Measurements from ENCODE around the gene MPRIP. TPM values are rescaled to one million over a fixed set of nuclear protein-coding genes. Genes with fewer than 3 reads are reported as not detected.
"Not testable (repeated sequence)": the region's sequence is repeated elsewhere in the genome, so short reads cannot be mapped to it uniquely, and the experiment has no call there.

Gene MPRIP
- total RNA-seq, 1 experiment from 2014 or later: 1,274 TPM

GRCh38 chr17:17156511-17156910, 114.3 kb downstream of the MPRIP start:
- ChIA-PET CTCF (no interaction called here), POLR2A (ENCODE audit: unreplicated experiment) (no interaction called here)
- DNase-seq: no peak
- H3K9ac ChIP-seq (ENCODE audit: low read length): no peak overlapping the region
- no peaks in the 10 kb centered on the region for H4K20me1 ChIP-seq (ENCODE audit: low read length)
- no peak overlapping the region for H3K4me3 ChIP-seq (ENCODE audit: low read length)
- H3K36me3 ChIP-seq (ENCODE audit: low read depth, low read length): peaks cover 89% of the 10 kb centered on the region
- peak overlapping the region; percentile 33; the same call in 1 of the 2 replicates for H3K4me2 ChIP-seq (ENCODE audit: low read length)
- H3K27ac ChIP-seq (ENCODE audit: low read length): peak overlapping the region; percentile 97
- H3F3A ChIP-seq (ENCODE audit: low read length, unreplicated experiment): peaks cover 18% of the 10 kb centered on the region
- H3K4me1 ChIP-seq (ENCODE audit: insufficient read depth, low read length): peaks cover 55% of the 10 kb centered on the region
- intact Hi-C loops (cut with micrococcal nuclease): loop anchor here (10.0 kb wide), 1 partner anchor 152 kb away; no protein-coding TSS in a partner anchor
- TF ChIP-seq EZH2 (IDR thresholded peaks at IDR 0.05; ENCODE audit: low read length, unreplicated experiment) (no peak), EZH2phosphoT487 (IDR thresholded peaks at IDR 0.05; ENCODE audit: borderline replicate concordance, low read length) (no peak), CTCF (conservative IDR thresholded peaks at IDR 0.05; ENCODE audit: low read depth, low read length) (no peak)
- peaks cover 53% of the 10 kb centered on the region for H3K79me2 ChIP-seq (ENCODE audit: low read length)
- H3K9me2 ChIP-seq (replicated peaks; ENCODE audit: low read length): no peaks in the 10 kb centered on the region
- no peak for ATAC-seq
- no peaks in the 10 kb centered on the region for H3K27me3 ChIP-seq (ENCODE audit: low read length)
- no peaks in the 10 kb centered on the region for H3K9me3 ChIP-seq (ENCODE audit: low read length)
- H2AFZ ChIP-seq (ENCODE audit: low read length): no peak overlapping the region
- no TSS peak for BruUV-seq (replicated peaks)

GRCh38 chr17:17157041-17157440, 114.8 kb downstream of the MPRIP start:
- Histone ChIP-seq H3F3A (ENCODE audit: low read length, unreplicated experiment) (peaks cover 15% of the 10 kb centered on the region), H3K9me2 (replicated peaks; ENCODE audit: low read length) (no peaks in the 10 kb centered on the region), H3K9me3 (ENCODE audit: low read length) (no peaks in the 10 kb centered on the region), H3K36me3 (ENCODE audit: low read depth, low read length) (peaks cover 91% of the 10 kb centered on the region), H3K4me3 (ENCODE audit: low read length) (no peak overlapping the region), H3K4me2 (ENCODE audit: low read length) (no peak overlapping the region), H3K27ac (ENCODE audit: low read length) (peak overlapping the region; percentile 97), H2AFZ (ENCODE audit: low read length) (no peak overlapping the region), H4K20me1 (ENCODE audit: low read length) (no peaks in the 10 kb centered on the region), H3K27me3 (ENCODE audit: low read length) (no peaks in the 10 kb centered on the region), H3K79me2 (ENCODE audit: low read length) (peaks cover 58% of the 10 kb centered on the region), H3K4me1 (ENCODE audit: insufficient read depth, low read length) (peaks cover 50% of the 10 kb centered on the region), H3K9ac (ENCODE audit: low read length) (no peak overlapping the region)
- intact Hi-C loops (cut with micrococcal nuclease): loop anchor here (10.0 kb wide), 1 partner anchor 152 kb away; no protein-coding TSS in a partner anchor
- TF ChIP-seq EZH2phosphoT487 (IDR thresholded peaks at IDR 0.05; ENCODE audit: borderline replicate concordance, low read length): no peak
- no peak for ATAC-seq
- CTCF ChIA-PET: no interaction called here
- DNase-seq: no peak
- no TSS peak for BruUV-seq (replicated peaks)
- POLR2A ChIA-PET (ENCODE audit: unreplicated experiment): no interaction called here

GRCh38 chr17:17158506-17158905, 116.2 kb downstream of the MPRIP start:
- intact Hi-C loops (cut with micrococcal nuclease): loop anchor here (10.0 kb wide), 1 partner anchor 154 kb away; no protein-coding TSS in a partner anchor
- H3K36me3 ChIP-seq (ENCODE audit: low read depth, low read length): peaks cover 91% of the 10 kb centered on the region
- BruUV-seq (replicated peaks); DNase-seq; H3K9me3 ChIP-seq (ENCODE audit: low read length); H3K27ac ChIP-seq (ENCODE audit: low read length); H3K4me2 ChIP-seq (ENCODE audit: low read length); ATAC-seq; H3K9ac ChIP-seq (ENCODE audit: low read length); H3K4me3 ChIP-seq (ENCODE audit: low read length); H3K27me3 ChIP-seq (ENCODE audit: low read length); H3K9me2 ChIP-seq (replicated peaks; ENCODE audit: low read length); H2AFZ ChIP-seq (ENCODE audit: low read length); H4K20me1 ChIP-seq (ENCODE audit: low read length); POLR2A ChIA-PET (ENCODE audit: unreplicated experiment): not testable (repeated sequence)
- peaks cover 14% of the 10 kb centered on the region for H3F3A ChIP-seq (ENCODE audit: low read length, unreplicated experiment)
- CTCF ChIA-PET: interaction anchor here (0.7 kb wide), 1 partner anchor 9 kb away, joined by 11 read pairs; no protein-coding TSS in a partner anchor
- peaks cover 35% of the 10 kb centered on the region for H3K4me1 ChIP-seq (ENCODE audit: insufficient read depth, low read length)
- peaks cover 53% of the 10 kb centered on the region for H3K79me2 ChIP-seq (ENCODE audit: low read length)

GRCh38 chr17:17159571-17159970, 117.3 kb downstream of the MPRIP start:
- BruUV-seq (replicated peaks): no TSS peak
- Histone ChIP-seq H3K9me3 (ENCODE audit: low read length) (no peaks in the 10 kb centered on the region), H3K36me3 (ENCODE audit: low read depth, low read length) (peaks cover 90% of the 10 kb centered on the region), H3K27me3 (ENCODE audit: low read length) (no peaks in the 10 kb centered on the region), H3K9ac (ENCODE audit: low read length) (no peak overlapping the region), H3K4me1 (ENCODE audit: insufficient read depth, low read length) (peaks cover 25% of the 10 kb centered on the region), H3K79me2 (ENCODE audit: low read length) (peaks cover 45% of the 10 kb centered on the region), H3K4me3 (ENCODE audit: low read length) (no peak overlapping the region), H2AFZ (ENCODE audit: low read length) (no peak overlapping the region), H4K20me1 (ENCODE audit: low read length) (0 out of 2 replicates have a peak, but pooled peaks cover 11% of the 10 kb centered on the region), H3K4me2 (ENCODE audit: low read length) (no peak overlapping the region), H3K27ac (ENCODE audit: low read length) (no peak overlapping the region), H3K9me2 (replicated peaks; ENCODE audit: low read length) (no peaks in the 10 kb centered on the region), H3F3A (ENCODE audit: low read length, unreplicated experiment) (peaks cover 18% of the 10 kb centered on the region)
- POLR2A ChIA-PET (ENCODE audit: unreplicated experiment): no interaction called here
- ATAC-seq (no peak), DNase-seq (no peak)
- TF ChIP-seq EZH2 (IDR thresholded peaks at IDR 0.05; ENCODE audit: low read length, unreplicated experiment) (no peak), EZH2phosphoT487 (IDR thresholded peaks at IDR 0.05; ENCODE audit: borderline replicate concordance, low read length) (no peak), CTCF (conservative IDR thresholded peaks at IDR 0.05; ENCODE audit: low read depth, low read length) (no peak)
- CTCF ChIA-PET: no interaction called here
- intact Hi-C loops (cut with micrococcal nuclease): loop anchor here (10.0 kb wide), 1 partner anchor 155 kb away; no protein-coding TSS in a partner anchor
